PFSK-1 (cell line): ENCODE data around the gene LRMDA.

ENCODE experiments used
- POLR2AphosphoS5 ChIP-seq: IDR thresholded peaks from 2 replicates; pipeline ENCODE4 v1.6.1; 2012; ENCODE audit warnings: low read depth, mild to moderate bottlenecking, control low read depth, low read length, moderate library complexity
- SIN3A ChIP-seq: IDR thresholded peaks from 2 replicates; pipeline ENCODE4 v1.6.1; 2012; ENCODE audit warnings: mild to moderate bottlenecking, low read length, moderate library complexity, borderline replicate concordance; ENCODE audit not compliant: insufficient read depth
- TAF1 ChIP-seq: IDR thresholded peaks from 2 replicates; pipeline ENCODE4 v1.6.1; 2012; ENCODE audit warnings: low read length, control low read depth, borderline replicate concordance; ENCODE audit not compliant: insufficient read depth
- TF ChIP-seq, protein P1 (sequence below), 2 experiments: IDR thresholded peaks; 2 replicates each; pipeline versions ENCODE4 v1.6.1 to v1.8.0; 2011 to 2012; ENCODE audit warnings: low read depth in 2 of 2, low read length in 2 of 2, control low read depth in 1 of 2, inconsistent platforms in 1 of 2, mild to moderate bottlenecking in 1 of 2, moderate library complexity in 1 of 2; ENCODE audit not compliant: insufficient read depth in 1 of 2

DNA sequence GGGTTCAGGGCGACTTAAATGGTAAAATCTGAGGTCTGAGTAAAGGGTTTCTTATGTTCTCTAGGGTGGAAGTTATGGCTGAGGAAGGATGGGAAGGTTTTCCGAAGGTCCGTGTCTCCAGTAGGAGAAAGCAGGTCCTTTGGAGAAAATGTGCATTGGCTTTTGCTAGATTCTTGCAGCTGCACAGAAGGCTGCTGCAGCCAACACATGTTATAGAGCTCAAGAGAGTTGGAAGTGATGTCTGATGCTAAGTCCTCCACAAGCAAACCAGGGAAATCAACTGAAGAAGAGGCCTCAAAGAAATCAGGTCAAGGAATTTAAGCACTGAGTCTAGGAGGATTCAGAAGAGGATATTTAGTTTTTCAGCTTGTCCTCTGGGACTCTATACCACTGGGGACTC is 404.6 kb downstream of the LRMDA start:
- TF ChIP-seq, protein P1, sequence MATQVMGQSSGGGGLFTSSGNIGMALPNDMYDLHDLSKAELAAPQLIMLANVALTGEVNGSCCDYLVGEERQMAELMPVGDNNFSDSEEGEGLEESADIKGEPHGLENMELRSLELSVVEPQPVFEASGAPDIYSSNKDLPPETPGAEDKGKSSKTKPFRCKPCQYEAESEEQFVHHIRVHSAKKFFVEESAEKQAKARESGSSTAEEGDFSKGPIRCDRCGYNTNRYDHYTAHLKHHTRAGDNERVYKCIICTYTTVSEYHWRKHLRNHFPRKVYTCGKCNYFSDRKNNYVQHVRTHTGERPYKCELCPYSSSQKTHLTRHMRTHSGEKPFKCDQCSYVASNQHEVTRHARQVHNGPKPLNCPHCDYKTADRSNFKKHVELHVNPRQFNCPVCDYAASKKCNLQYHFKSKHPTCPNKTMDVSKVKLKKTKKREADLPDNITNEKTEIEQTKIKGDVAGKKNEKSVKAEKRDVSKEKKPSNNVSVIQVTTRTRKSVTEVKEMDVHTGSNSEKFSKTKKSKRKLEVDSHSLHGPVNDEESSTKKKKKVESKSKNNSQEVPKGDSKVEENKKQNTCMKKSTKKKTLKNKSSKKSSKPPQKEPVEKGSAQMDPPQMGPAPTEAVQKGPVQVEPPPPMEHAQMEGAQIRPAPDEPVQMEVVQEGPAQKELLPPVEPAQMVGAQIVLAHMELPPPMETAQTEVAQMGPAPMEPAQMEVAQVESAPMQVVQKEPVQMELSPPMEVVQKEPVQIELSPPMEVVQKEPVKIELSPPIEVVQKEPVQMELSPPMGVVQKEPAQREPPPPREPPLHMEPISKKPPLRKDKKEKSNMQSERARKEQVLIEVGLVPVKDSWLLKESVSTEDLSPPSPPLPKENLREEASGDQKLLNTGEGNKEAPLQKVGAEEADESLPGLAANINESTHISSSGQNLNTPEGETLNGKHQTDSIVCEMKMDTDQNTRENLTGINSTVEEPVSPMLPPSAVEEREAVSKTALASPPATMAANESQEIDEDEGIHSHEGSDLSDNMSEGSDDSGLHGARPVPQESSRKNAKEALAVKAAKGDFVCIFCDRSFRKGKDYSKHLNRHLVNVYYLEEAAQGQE (IDR thresholded peaks at IDR 0.05; ENCODE audit: insufficient read depth in 1 of 2, low read depth in 2 of 2, low read length in 2 of 2): no peak
- TF ChIP-seq POLR2AphosphoS5 (no peak), TAF1 (no peak), SIN3A (no peak)
